Mesothelial cell of epicardium (in vitro differentiated cells): Measurements from ENCODE around the gene COQ3. TPM values are rescaled to one million over a fixed set of nuclear protein-coding genes. Genes with fewer than 3 reads are reported as not detected.
A peak's percentile ranks its signal among the peaks of the same experiment; 100 is the strongest.

Source experiments
- DNase-seq, 2 experiments: peaks; one replicate each; pipeline ENCODE4 v3.0.0; 2021; ENCODE audit warnings: low spot score in 2 of 2; ENCODE audit not compliant: unreplicated experiment in 2 of 2
- H3K27ac Mint-ChIP-seq: 2 replicates; pipeline ENCODE4 v1.8.0; 2021; ENCODE audit warnings: mixed read lengths
- H3K27me3 Mint-ChIP-seq: 2 replicates; pipeline ENCODE4 v1.8.0; 2021; ENCODE audit warnings: low read depth, mixed read lengths
- H3K36me3 Mint-ChIP-seq: 2 replicates; pipeline ENCODE4 v1.8.0; 2021; ENCODE audit warnings: mixed read lengths
- H3K4me1 Mint-ChIP-seq: 2 replicates; pipeline ENCODE4 v1.8.0; 2021; ENCODE audit warnings: mixed read lengths
- H3K4me3 Mint-ChIP-seq: 2 replicates; pipeline ENCODE4 v1.8.0; 2021; ENCODE audit warnings: mild to moderate bottlenecking, moderate library complexity, mixed read lengths
- H3K9me3 Mint-ChIP-seq: 2 replicates; pipeline ENCODE4 v1.8.0; 2021; ENCODE audit warnings: mixed read lengths
- CTCF ChIP-seq: fragments of 200-600 bp; sonication (generic); IDR thresholded peaks from one replicate; pipeline ENCODE4 v1.5.0; 2021; ENCODE audit warnings: antibody characterized with exemption; ENCODE audit not compliant: unreplicated experiment
- total RNA-seq: library from RNA; stranded (reverse); gene quantifications from 3 replicates; pipeline ENCODE4 v1.2.1, GENCODE V29; 2021

Gene COQ3
- total RNA-seq, 1 donor from 2014 or later = 4.9 TPM

- Mint-ChIP-seq H3K4me3 (no peak overlapping the region), H3K36me3 (peaks cover 13% of the 10 kb centered on the region), H3K4me1 (peaks cover 19% of the 10 kb centered on the region), H3K27me3 (no peaks in the 10 kb centered on the region), H3K27ac (no peak overlapping the region), H3K9me3 (no peaks in the 10 kb centered on the region)
- DNase-seq = no peak
- no peak for TF ChIP-seq CTCF
These were observed 23.1 kb upstream of the COQ3 start for GRCh38 chr6:99416892-99417767.

GRCh38 chr6:99416226-99416625 lies 22.2 kb upstream of the COQ3 start:
- no peaks in the 10 kb centered on the region for H3K27me3 Mint-ChIP-seq
- no peaks in the 10 kb centered on the region for H3K9me3 Mint-ChIP-seq
- H3K4me1 Mint-ChIP-seq = peaks cover 12% of the 10 kb centered on the region
- DNase-seq = no peak
- H3K27ac Mint-ChIP-seq = peak overlapping the region; percentile 60
- no peak for TF ChIP-seq CTCF
- peaks cover 11% of the 10 kb centered on the region for H3K36me3 Mint-ChIP-seq
- H3K4me3 Mint-ChIP-seq = no peak overlapping the region

GRCh38 chr6:99415446-99415845 lies 21.5 kb upstream of the COQ3 start:
- Mint-ChIP-seq H3K4me3 (no peak overlapping the region), H3K9me3 (no peaks in the 10 kb centered on the region), H3K27me3 (no peaks in the 10 kb centered on the region), H3K4me1 (peaks cover 7% of the 10 kb centered on the region), H3K27ac (no peak overlapping the region), H3K36me3 (peaks cover 14% of the 10 kb centered on the region)
- DNase-seq = no peak
- no peak for TF ChIP-seq CTCF

- H3K9me3 Mint-ChIP-seq = no peaks in the 10 kb centered on the region
These were observed 18.1 kb upstream of the COQ3 start for GRCh38 chr6:99412065-99412464.

GRCh38 chr6:99409672-99410071 lies 15.7 kb upstream of the COQ3 start:
- Mint-ChIP-seq H3K27me3 (no peaks in the 10 kb centered on the region), H3K4me3 (no peak overlapping the region), H3K27ac (no peak overlapping the region), H3K9me3 (no peaks in the 10 kb centered on the region), H3K36me3 (peaks cover 41% of the 10 kb centered on the region), H3K4me1 (no peaks in the 10 kb centered on the region)
- no peak for DNase-seq
- TF ChIP-seq CTCF = no peak

More at GRCh38 chr6:99412065-99412464, 18.1 kb upstream of the COQ3 start:
- no peak overlapping the region for H3K27ac Mint-ChIP-seq
- TF ChIP-seq CTCF = no peak
- no peaks in the 10 kb centered on the region for H3K27me3 Mint-ChIP-seq
- DNase-seq = no peak
- no peak overlapping the region for H3K4me3 Mint-ChIP-seq
- peaks cover 2% of the 10 kb centered on the region for H3K4me1 Mint-ChIP-seq
- peaks cover 30% of the 10 kb centered on the region for H3K36me3 Mint-ChIP-seq
